Sigmoid colon (tissue), 4 donors: Measurements from ENCODE around the gene EIF2S3B.

Experiments used
- EP300 ChIP-seq, 4 donors: sonication (generic); formaldehyde crosslinking; IDR thresholded peaks; one replicate each; pipeline ENCODE4 v1.6.1; 2017; ENCODE audit warnings: antibody characterized with exemption in 4 of 4
- POLR2A ChIP-seq, 2 donors: fragments of 450-650 bp; IDR thresholded peaks; one replicate each; pipeline ENCODE4 v1.6.1; 2016; ENCODE audit warnings: antibody characterized with exemption in 2 of 2, mild to moderate bottlenecking in 2 of 2, moderate library complexity in 2 of 2
- TF ChIP-seq, protein P1 (sequence below), 4 experiments: fragments of 450-650 bp in 3 of 4; fragments of 200-600 bp in 1 of 4; IDR thresholded peaks; one replicate each; pipeline ENCODE4 v1.5.1; 2016 to 2019; ENCODE audit warnings: antibody characterized with exemption in 4 of 4, mild to moderate bottlenecking in 3 of 4, moderate library complexity in 2 of 4

DNA sequence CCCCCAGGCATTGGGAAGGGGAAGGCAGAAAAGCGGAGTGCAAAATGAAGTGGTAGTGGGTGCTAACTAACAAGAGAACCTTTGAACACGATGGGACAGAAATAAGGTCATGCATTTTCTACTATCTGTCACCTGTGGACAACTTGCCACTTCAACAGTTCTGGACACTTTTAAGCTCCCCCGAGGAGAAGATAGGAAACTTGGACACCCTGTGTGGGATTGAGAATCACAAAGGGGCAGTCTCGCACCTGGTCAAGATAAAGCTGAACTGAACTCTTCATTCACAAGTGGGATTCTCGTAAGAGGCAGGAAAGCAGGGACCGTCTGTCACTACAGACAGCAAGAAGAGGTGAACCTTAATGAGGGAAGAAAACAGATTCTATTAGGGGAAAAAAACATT lies 51.6 kb downstream of the EIF2S3B start:
- no peak for TF ChIP-seq POLR2A (IDR thresholded peaks at IDR 0.05)
- TF ChIP-seq, protein P1, sequence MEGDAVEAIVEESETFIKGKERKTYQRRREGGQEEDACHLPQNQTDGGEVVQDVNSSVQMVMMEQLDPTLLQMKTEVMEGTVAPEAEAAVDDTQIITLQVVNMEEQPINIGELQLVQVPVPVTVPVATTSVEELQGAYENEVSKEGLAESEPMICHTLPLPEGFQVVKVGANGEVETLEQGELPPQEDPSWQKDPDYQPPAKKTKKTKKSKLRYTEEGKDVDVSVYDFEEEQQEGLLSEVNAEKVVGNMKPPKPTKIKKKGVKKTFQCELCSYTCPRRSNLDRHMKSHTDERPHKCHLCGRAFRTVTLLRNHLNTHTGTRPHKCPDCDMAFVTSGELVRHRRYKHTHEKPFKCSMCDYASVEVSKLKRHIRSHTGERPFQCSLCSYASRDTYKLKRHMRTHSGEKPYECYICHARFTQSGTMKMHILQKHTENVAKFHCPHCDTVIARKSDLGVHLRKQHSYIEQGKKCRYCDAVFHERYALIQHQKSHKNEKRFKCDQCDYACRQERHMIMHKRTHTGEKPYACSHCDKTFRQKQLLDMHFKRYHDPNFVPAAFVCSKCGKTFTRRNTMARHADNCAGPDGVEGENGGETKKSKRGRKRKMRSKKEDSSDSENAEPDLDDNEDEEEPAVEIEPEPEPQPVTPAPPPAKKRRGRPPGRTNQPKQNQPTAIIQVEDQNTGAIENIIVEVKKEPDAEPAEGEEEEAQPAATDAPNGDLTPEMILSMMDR (IDR thresholded peaks at IDR 0.05), result no peak
- TF ChIP-seq EP300 (IDR thresholded peaks at IDR 0.05), result no peak
